ENCODE data around the gene TTF1. TPM values are rescaled to one million over a fixed set of nuclear protein-coding genes. Genes with fewer than 3 reads are reported as not detected.

The TTF1 gene
- total RNA-seq, 4 donors from 2014 or later: 7.7 to 19.7 (median 9.1) TPM

- Histone ChIP-seq H3K36me3 (peaks cover 64% of the 10 kb centered on the region), H3K9me3 (no peaks in the 10 kb centered on the region), H3K27ac (no peak overlapping the region), H3K4me1 (peaks cover 42% of the 10 kb centered on the region), H3K4me3 (peak overlapping the region; percentile 24), H3K27me3 (no peaks in the 10 kb centered on the region)
- DNase-seq (ENCODE audit: low spot score in 2 of 2): no peak
- 56% methylated on average over 3 of the region's 3 CpGs for WGBS
- TF ChIP-seq CTCF (IDR thresholded peaks at IDR 0.05): no peak
- TF ChIP-seq EP300 (IDR thresholded peaks at IDR 0.05): no peak
- TF ChIP-seq POLR2AphosphoS5 (IDR thresholded peaks at IDR 0.05): no peak
- no peak for TF ChIP-seq POLR2A (IDR thresholded peaks at IDR 0.05)
These were observed 55.1 kb downstream of the TTF1 start for GRCh38 chr9:132351404-132352045.

- H3K4me3 ChIP-seq: peak overlapping the region; percentile 24
- TF ChIP-seq CTCF (IDR thresholded peaks at IDR 0.05) (no peak), EP300 (IDR thresholded peaks at IDR 0.05) (no peak), POLR2AphosphoS5 (IDR thresholded peaks at IDR 0.05) (no peak), POLR2A (IDR thresholded peaks at IDR 0.05) (no peak)
- 41% methylated on average over 6 of the region's 6 CpGs for WGBS
- peaks cover 70% of the 10 kb centered on the region for H3K36me3 ChIP-seq
- H3K27me3 ChIP-seq: no peaks in the 10 kb centered on the region
- no peak for DNase-seq (ENCODE audit: low spot score in 2 of 2)
- no peak overlapping the region for H3K27ac ChIP-seq
- H3K4me1 ChIP-seq: peaks cover 42% of the 10 kb centered on the region
- H3K9me3 ChIP-seq: no peaks in the 10 kb centered on the region
These were observed 55.8 kb downstream of the TTF1 start for GRCh38 chr9:132350861-132351315.

GRCh38 chr9:132348676-132349075, 58.0 kb downstream of the TTF1 start:
- no peak overlapping the region for H3K27ac ChIP-seq
- H3K4me1 ChIP-seq: peaks cover 37% of the 10 kb centered on the region

GRCh38 chr9:132346177-132346576, 60.5 kb downstream of the TTF1 start:
- WGBS: 81% methylated on average over 5 of the region's 5 CpGs
- H3K36me3 ChIP-seq: peaks cover 99% of the 10 kb centered on the region
- no peaks in the 10 kb centered on the region for H3K27me3 ChIP-seq
- DNase-seq (ENCODE audit: low spot score in 2 of 2): no peak
- H3K27ac ChIP-seq: no peak overlapping the region
- no peak overlapping the region for H3K4me3 ChIP-seq
- H3K9me3 ChIP-seq: no peaks in the 10 kb centered on the region
- TF ChIP-seq POLR2A (IDR thresholded peaks at IDR 0.05) (no peak), EP300 (IDR thresholded peaks at IDR 0.05) (no peak), POLR2AphosphoS5 (IDR thresholded peaks at IDR 0.05) (no peak), CTCF (IDR thresholded peaks at IDR 0.05) (no peak)
- peaks cover 21% of the 10 kb centered on the region for H3K4me1 ChIP-seq

More at GRCh38 chr9:132348676-132349075, 58.0 kb downstream of the TTF1 start:
- H3K27me3 ChIP-seq: no peaks in the 10 kb centered on the region
- no peaks in the 10 kb centered on the region for H3K9me3 ChIP-seq
- H3K4me3 ChIP-seq: no peak overlapping the region
- H3K36me3 ChIP-seq: peaks cover 92% of the 10 kb centered on the region
- DNase-seq (ENCODE audit: low spot score in 2 of 2): no peak
- TF ChIP-seq EP300 (IDR thresholded peaks at IDR 0.05) (no peak), POLR2AphosphoS5 (IDR thresholded peaks at IDR 0.05) (no peak), CTCF (IDR thresholded peaks at IDR 0.05) (no peak), POLR2A (IDR thresholded peaks at IDR 0.05) (no peak)
- 65% methylated on average over 5 of the region's 5 CpGs for WGBS

- Histone ChIP-seq H3K27ac (no peak overlapping the region), H3K9me3 (no peaks in the 10 kb centered on the region), H3K4me3 (no peak overlapping the region), H3K36me3 (peaks cover 94% of the 10 kb centered on the region), H3K4me1 (peaks cover 7% of the 10 kb centered on the region), H3K27me3 (no peaks in the 10 kb centered on the region)
- DNase-seq (ENCODE audit: low spot score in 2 of 2): no peak
- TF ChIP-seq CTCF (IDR thresholded peaks at IDR 0.05) (no peak), POLR2AphosphoS5 (IDR thresholded peaks at IDR 0.05) (no peak), EP300 (IDR thresholded peaks at IDR 0.05) (no peak), POLR2A (IDR thresholded peaks at IDR 0.05) (no peak)
- 73% methylated on average over 9 of the region's 9 CpGs for WGBS
These were observed 65.3 kb downstream of the TTF1 start for GRCh38 chr9:132341177-132341840.
